Measurements from ENCODE around the gene FMNL2. TPM values are rescaled to one million over a fixed set of nuclear protein-coding genes. Genes with fewer than 3 reads are reported as not detected.
"Not testable (repeated sequence)": the region's sequence is repeated elsewhere in the genome, so short reads cannot be mapped to it uniquely, and the experiment has no call there.

The FMNL2 gene
- total RNA-seq, 2 donors from 2014 or later, result 35.5 to 45.0 TPM

DNA sequence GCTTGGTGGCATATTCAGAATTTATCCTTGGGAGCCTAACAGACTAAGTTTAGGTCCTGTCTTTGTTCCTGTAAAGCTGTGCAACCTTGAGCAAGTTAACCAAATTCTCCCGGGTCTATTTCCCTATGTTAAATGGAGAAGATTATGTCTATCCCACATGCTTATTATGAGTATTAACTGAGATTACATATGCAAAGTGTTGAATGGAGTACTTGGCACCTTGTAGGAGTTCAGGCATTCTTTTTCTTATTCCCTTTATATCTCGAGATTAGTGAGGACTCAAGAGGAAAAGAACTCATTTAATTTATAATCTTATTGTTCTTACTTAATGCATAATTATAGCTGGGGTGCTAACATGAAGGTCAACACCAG, 184.6 kb downstream of the FMNL2 start:
- intact Hi-C loops (cut with DNase I), result no loop called here
- DNase-seq (ENCODE audit: low spot score), result no peak

DNA sequence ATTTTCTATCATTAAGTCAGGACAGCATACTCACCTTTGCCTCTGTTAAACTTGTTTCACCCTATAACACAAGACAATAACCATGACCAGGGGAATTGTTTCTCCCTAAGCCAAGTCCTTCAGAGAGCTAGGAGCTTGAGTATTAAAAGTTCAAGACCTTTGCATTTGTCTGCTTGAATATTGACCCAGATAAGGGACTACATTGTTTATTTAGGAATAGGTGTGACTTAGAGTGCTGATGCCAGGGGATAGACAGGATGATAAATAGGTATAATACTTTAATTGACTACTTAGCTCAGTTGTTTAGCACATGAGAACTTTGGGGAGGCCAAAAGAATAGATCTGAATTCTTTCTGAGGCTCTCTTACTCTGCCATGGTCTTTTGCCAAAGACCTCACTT, 185.8 kb downstream of the FMNL2 start:
- DNase-seq (ENCODE audit: low spot score), result no peak
- intact Hi-C loops (cut with DNase I), result no loop called here

DNA sequence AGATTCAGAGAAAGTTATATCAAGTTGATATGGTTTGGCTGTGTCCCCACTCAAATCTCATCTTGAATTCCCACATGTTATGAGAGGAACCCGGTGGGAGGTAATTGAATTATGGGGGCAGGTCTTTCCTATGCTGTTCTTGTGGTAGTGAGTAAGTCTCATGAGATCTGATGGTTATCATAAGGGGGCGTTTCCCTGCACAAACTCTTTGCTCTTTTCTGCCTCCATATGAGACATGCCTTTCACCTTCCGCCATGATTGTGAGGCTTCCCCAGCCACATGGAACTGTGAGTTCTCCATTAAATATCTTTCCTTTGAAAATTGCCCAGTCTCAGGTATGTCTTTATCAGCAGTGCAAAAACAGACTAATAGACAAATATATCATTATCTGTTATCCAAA, 187.5 kb downstream of the FMNL2 start:
- intact Hi-C loops (cut with DNase I); DNase-seq (ENCODE audit: low spot score): not testable (repeated sequence)

DNA sequence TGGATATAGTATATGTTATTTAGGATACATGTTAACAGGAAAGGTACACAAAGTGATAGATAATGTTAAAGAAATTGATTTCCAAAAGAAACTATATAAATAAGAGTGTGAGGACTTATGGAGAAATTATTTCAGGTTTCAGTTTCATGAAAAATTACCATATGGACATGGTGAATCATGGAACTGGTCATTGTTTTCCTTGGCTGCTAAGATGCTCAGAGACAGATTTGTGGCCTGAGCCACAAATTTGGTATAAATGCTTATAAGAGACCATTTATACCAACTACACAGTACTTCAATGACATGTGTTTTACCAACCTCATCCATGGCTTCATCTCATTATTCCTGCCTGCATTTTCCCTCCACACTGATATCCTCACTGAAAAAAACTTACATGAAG, 188.1 kb downstream of the FMNL2 start:
- DNase-seq (ENCODE audit: low spot score), result no peak
- intact Hi-C loops (cut with DNase I), result no loop called here

DNA sequence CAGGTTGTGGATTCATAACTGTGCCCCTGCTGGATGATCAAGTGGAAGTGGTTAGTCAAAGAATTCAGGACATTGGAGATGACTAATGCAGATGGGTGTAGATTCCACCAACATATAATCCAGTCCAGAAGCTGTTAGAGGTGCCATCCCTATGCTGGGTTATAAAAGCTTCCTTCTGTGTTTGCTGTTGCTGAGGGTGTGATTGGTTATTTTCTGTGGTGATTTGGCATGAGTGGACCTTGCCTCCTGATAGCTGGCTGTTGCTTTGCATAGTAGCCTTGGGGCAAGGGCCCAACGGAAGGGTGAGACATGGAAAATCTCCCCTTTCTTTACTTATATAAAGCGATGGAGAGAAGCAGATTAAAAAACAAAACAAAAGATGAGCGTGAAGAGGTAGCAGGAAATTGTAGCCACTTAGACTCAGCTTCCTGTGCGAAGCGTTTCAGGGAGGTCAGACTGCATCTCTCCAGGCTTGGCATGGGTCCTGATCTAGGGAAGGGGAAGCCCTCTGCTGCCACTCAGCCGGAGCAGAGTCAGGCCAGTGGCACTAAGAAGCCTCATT, 190.4 kb downstream of the FMNL2 start:
- no peak for DNase-seq (ENCODE audit: low spot score)
- intact Hi-C loops (cut with DNase I), result no loop called here

DNA sequence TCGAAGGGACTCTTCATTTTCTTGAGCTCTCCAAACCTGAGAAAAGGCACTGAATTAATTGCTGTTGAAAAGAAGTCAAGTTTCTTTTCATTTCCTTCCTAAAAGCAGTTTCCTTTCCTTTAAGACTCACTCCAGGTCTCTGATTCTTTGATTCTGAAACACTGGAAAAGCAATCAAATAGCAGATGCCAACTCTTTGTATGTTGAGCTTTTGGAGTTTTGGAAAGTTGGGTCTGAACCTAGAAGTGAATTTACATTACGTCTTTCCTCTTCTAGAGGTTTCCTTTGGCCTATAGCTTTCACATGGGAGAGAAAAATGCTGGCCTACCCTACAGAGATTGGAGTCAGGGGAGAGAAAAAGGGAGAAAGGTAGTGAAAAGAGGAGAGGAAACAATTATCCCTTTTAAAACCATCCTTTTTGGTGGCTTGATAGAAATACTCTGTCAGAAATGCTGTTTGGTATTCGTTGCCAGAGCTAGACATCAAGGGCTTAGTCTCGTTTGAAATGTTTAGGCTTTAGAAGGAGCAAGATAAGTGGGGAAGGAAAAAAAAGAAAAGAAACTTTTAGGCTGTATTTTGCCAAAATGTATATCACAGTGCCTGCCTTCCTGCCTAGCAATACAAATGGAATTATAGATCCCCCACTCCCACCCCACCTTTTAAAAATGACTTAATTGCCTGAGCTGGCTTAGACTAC, 194.6 kb downstream of the FMNL2 start:
- DNase-seq (ENCODE audit: low spot score), result no peak
- intact Hi-C loops (cut with DNase I), result no loop called here

DNA sequence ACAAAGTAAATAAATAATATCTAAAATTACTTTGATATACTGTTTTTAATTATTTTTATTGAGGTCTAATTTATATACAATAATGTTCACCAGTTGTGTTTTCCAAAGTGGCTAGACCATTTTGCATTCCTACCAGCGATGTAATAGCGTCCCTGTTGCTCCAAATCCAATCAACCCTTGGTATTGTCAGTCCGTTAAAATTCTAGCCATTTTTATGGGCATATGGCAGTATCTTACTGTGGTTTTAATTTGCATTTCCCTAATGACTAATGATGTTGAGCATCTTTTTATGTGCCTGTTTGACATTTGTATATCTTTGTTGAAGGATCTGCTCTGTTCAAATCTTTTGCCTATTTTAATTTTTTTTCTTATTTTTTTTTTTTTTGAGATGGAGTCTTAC, 197.3 kb downstream of the FMNL2 start:
- DNase-seq (ENCODE audit: low spot score), result no peak
- intact Hi-C loops (cut with DNase I), result no loop called here

DNA sequence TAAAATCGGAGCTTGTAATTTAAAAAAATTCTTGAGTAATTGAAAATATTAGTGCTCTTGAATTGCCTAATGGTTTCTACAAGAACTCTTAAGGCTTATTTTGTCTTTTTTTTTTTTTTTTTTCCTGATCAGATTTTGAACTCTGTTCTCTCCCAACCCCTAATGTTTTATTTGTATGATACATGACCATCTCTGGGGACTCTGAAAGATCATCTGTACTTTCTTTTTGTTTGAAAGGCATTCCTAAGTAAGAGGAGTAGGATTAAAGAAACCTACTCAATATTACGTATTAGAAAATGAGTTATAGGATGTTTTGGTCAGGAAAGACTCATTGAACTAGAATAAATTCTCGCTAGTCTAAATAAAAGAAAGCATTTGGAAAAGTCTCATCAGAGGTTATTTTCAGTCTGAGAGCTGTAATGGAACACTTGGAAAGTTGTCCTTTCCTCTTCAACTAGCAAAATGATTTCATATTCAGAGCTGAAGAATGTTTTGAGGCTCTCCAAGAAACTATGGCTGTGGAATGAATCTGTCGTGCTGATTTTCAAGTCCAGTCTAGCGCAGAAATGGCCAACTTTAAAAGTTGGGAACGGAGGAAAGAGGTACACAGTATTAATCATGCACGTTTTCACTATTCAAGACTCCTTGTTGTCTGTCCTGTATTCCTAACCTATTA, 199.6 kb downstream of the FMNL2 start:
- intact Hi-C loops (cut with DNase I), result loop anchor here in 1 of 2 donors (2.0 kb wide), 1 partner anchor 28 kb away; no protein-coding TSS in a partner anchor
- no peak for DNase-seq (ENCODE audit: low spot score)

DNA sequence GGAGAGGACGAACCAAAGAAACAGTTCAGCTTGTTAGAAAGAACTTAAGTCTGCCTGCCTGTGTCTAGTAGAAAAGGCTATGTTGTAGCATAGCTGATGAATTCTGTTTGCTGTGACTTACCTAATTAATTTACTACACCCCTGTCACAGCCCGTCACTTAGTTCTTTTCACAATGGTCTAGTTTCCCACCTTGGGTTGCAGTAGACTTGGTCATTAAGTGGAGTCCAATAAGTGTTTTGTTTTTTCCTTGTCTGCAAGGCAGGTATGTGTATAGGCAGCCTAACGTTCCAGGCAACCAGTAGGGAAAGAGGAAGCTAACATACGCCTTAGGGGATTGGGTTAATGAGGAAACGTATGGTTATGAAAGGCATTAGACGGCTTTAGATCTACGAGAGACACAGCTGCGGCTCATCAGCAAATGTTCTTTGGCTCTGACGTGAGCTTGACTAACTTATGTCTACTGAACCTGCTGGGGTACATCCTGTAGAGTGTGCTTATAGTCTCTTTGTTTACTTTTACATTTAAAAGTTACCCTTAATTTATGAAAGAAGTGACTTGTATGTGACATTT, 202.2 kb downstream of the FMNL2 start:
- no peak for DNase-seq (ENCODE audit: low spot score)
- intact Hi-C loops (cut with DNase I), result no loop called here

DNA sequence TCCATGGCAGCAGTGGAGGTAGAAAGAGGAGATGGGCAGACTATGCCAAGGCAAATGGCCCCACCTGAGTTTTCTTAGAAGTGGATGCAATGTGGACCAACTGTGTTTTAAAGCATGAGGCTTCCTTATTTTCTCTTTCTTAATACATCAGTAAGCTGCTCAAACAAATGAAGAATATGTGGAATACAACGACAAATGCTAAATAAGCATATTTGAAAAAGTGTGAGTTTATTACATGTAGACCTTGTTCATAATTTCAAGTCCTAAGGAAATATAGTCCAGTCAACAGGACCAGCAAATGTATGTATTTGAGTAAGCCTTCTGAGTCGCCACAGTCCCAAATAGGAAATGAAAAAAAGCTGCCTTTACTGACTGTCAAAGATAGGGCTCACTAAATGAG, 204.4 kb downstream of the FMNL2 start:
- intact Hi-C loops (cut with DNase I), result no loop called here
- no peak for DNase-seq (ENCODE audit: low spot score)

DNA sequence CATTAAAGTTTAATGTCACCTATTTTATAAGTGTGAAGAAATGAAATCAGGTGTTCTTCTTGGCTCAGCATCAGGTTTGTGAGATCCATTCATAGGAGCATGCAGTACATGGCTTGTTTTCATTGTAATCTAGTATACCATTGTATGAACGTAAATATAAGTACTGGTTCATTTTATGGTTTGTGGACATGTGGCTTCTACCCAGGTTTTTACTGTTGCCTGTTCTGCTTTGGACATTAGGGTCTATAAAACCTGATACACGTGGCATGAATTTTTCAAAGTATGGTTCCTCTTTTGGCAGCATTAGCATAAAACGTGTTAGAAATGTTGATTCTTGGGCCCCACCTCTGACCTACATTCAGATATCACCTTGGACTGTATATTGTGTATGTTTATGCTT, 206.7 kb downstream of the FMNL2 start:
- DNase-seq (ENCODE audit: low spot score), result no peak

DNA sequence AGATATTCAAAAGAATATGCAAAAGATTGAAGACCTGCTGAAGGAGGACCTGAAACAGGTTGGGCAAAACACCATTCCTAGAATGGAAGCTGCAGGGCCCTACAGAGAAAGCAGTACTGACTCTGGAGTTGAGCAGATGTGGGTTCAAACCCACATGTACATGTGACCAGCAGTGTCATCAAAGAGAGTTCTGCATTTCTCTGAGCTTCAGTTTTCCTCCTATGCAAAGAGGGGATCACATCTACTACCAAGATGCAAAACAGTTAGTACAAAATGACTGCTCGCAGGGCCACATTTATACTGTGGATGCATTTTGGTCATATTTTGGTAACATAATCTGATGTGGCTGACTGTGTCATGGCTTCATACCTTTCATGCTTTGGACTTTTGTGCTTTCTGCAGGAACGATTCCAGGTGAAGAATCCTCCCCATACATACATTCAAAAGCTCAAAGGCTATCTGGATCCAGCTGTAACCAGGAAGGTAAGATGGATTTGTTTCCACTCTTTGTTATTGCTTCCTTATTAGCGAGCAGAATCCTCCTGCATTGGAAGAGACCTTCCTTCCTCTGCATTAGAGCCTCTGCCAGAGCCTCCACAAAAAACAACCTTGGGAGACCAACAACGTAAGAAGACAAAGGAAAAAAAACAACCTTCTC, 207.5 kb downstream of the FMNL2 start:
- intact Hi-C loops (cut with DNase I), result no loop called here
- DNase-seq (ENCODE audit: low spot score), result no peak

More for the DNA sequence above, 206.7 kb downstream of the FMNL2 start:
- intact Hi-C loops (cut with DNase I), result no loop called here

DNA sequence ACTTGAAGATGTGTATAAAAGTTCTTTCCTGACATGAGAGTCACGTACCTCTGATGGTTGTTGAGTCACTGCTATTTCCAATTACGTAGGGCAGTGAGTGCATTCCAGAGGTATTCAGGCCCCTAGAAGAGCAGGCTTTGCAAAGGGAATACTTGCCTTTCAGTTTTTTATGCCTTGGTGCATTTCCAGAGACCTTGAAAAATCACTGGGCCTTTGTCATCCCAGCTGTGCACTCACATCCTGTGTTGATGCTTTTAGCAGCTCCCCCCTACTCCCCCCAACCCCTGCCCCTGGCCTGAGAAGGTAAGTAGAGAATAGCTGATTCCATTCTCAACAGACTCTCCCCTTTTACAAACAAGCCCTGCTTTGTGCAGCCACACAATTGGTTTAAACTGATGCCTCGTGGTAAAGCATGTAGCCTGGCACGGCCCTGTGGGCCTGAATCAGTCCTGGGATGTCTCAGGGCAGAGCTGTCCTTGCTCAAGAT, 208.1 kb downstream of the FMNL2 start:
- intact Hi-C loops (cut with DNase I), result no loop called here
- no peak for DNase-seq (ENCODE audit: low spot score)

DNA sequence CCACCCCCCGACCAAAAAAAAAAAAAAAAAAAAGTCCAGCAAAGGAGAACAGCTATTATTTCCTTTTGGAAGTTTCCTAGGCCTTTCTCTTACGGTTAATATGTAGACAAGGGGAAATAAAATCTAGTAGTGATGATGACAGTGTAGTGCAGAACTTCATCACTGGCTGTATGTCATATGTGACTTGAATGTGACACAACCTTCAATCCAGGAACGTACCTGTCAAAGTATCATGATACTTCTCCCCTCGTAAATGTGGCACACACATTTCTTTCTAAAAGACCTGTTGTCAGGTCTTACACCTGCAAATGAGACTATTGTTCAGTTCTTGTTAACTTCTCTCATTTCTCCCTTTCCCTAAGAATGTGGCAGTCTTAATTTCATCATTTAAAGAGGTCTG, 208.7 kb downstream of the FMNL2 start:
- intact Hi-C loops (cut with DNase I), result no loop called here
- no peak for DNase-seq (ENCODE audit: low spot score)

DNA sequence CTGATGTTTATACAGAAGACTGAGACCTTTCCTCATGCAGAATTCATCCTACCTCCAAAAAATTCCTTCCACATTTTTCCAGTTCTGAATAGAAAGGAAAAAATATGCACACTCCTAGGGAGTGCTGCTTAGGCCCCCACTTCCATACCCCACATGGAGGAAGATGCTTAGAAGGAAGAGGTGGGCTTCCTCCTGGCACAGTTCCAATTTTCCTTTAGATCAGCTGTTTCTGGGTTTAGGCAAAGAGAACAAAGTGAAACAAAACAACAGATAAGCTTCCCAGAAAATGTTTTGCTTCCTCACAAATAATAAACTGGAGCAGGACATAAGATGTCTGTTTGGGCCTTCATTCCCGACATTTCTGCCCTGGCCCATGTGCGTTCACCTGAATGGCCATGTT, 209.7 kb downstream of the FMNL2 start:
- intact Hi-C loops (cut with DNase I), result no loop called here
- no peak for DNase-seq (ENCODE audit: low spot score)

DNA sequence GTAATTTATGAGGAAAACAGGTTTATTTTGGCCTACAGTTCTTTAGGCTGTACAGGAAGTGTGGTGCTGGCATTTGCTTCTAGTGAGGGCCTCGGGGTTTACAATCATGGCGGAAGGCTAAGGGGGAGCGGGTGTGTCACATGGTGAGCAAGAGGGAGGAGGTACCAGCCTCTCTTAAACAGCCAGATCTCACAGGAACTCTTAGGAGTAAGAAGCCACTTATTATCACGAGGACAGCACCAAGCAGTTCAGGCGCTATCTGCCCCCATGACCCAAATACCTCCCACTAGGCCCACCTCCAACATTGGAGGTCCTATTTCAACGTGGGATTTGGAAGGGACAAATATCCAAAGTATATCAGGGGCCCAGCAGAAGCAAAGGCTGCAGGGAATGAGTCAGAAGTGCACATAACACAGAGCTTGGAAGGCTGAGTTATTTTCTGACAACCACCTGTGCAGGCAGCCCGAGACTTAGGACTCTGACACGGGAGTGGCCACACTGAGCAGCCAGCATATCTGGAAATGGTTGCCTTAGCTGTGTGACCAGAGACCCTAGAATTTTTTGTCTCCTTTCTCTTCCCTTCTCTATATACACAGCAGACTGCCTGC, 211.4 kb downstream of the FMNL2 start:
- intact Hi-C loops (cut with DNase I), result no loop called here
- DNase-seq (ENCODE audit: low spot score), result no peak

DNA sequence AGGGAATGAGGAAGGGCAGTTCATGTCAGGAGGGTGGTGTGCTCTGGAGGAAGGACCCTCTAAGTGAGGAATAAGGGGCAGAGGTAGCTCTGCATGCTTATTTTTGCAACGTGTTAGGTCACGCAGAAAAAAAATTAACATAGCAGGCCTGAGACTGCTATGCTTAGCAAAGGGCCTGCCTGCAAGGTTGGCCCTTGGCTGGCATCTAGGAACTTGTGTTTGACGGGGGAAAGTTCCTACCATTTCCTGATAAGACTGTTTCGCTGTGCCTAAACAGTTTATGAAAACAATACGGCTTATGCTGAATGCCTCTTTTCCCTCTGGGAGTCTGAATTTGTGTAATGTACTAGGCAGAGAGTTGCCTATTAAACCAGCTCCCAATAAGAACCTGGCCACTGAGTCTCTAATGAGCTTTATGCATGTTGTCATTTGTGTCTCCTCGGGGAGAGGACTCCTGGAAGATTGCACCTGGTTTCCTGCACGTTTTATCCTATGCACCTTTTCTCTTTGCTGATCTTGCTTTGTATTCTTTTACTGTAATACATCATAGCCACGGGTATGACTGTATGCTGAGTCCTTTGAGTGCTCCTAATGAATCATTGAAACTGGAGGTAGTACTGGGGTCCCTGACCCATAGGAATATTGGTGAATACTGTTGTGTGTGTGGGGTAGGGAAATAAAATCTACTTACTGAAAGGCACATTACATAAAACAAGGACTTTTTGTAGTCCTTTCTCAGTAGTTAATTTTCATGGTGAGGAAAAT, 213.3 kb downstream of the FMNL2 start:
- no peak for DNase-seq (ENCODE audit: low spot score)
- intact Hi-C loops (cut with DNase I), result no loop called here

DNA sequence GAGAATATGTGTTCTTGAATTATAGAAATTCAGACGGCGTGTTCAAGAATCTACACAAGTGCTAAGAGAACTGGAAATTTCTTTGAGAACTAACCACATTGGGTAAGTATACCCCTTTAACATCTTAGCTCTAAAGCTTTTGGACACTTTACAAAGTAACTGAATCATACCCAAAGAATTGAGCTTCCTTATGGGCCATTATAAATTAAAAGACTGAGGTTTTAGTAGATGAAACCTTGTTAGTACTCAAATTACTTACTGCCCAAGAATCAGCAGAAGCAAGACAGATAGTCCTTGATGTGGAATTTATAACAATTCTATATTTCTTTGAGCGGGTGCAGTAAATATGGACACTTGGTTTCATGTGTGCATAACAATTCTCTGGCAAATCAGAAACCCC, 214.0 kb downstream of the FMNL2 start:
- no peak for DNase-seq (ENCODE audit: low spot score)
- intact Hi-C loops (cut with DNase I), result no loop called here

DNA sequence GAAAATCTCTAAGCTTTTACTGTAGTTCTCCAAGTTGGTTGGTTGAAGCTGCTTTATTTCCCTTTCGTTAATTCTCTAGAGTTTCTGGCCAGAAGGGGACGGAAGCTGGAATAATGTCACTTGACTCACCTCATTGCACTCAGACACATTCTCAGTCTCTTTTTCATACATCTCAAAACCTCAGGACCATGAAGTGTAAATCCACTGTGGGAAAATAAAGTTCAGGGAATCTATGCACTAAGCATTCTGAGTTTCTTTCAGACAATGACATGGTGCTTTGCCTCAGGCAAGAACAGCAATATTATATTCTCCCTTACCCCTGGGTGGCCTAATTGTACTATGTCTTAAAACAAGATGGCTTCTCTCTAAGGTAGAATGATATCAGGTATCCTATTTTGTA, 214.4 kb downstream of the FMNL2 start:
- DNase-seq (ENCODE audit: low spot score), result no peak
- intact Hi-C loops (cut with DNase I), result no loop called here

Data from posterior vena cava (tissue), 2 donors.